ENCODE measurements around the gene SLC26A1.
"Not testable (repeated sequence)": the region's sequence is repeated elsewhere in the genome, so short reads cannot be mapped to it uniquely, and the experiment has no call there.

The SLC26A1 gene

GRCh38 chr4:982814-983213, 10.4 kb downstream of the SLC26A1 start:
- DNase-seq (ENCODE audit: low read depth) = no peak

GRCh38 chr4:982291-982690, 10.9 kb downstream of the SLC26A1 start:
- DNase-seq (ENCODE audit: low read depth) = no peak

GRCh38 chr4:978957-979701, 14.1 kb downstream of the SLC26A1 start:
- DNase-seq (ENCODE audit: low read depth) = peak; percentile 73

GRCh38 chr4:976016-976415, 17.2 kb downstream of the SLC26A1 start:
- DNase-seq (ENCODE audit: low read depth) = not testable (repeated sequence)

- DNase-seq (ENCODE audit: low read depth) = no peak
These were observed 18.5 kb downstream of the SLC26A1 start for GRCh38 chr4:974668-975067.

GRCh38 chr4:973431-974397, 19.5 kb downstream of the SLC26A1 start, which contains the start of gene DGKQ:
DGKQ (minus strand) TSS chr4:973569; CDS start chr4:973482, 87 bp downstream.
- peak; percentile 79 for DNase-seq (ENCODE audit: low read depth)

- peak; percentile 15 for DNase-seq (ENCODE audit: low read depth)
These were observed 20.4 kb downstream of the SLC26A1 start for GRCh38 chr4:972651-973424.

GRCh38 chr4:971666-972500, 21.3 kb downstream of the SLC26A1 start:
- no peak for DNase-seq (ENCODE audit: low read depth)

GRCh38 chr4:970854-971520, 22.2 kb downstream of the SLC26A1 start:
- no peak for DNase-seq (ENCODE audit: low read depth)

GRCh38 chr4:970046-970745, 23.0 kb downstream of the SLC26A1 start:
- DNase-seq (ENCODE audit: low read depth) = no peak

GRCh38 chr4:968621-969394, 24.4 kb downstream of the SLC26A1 start:
- DNase-seq (ENCODE audit: low read depth) = no peak

GRCh38 chr4:968221-968620, 25.0 kb downstream of the SLC26A1 start:
- DNase-seq (ENCODE audit: low read depth) = no peak

- peak; percentile 53 for DNase-seq (ENCODE audit: low read depth)
These were observed 25.8 kb downstream of the SLC26A1 start for GRCh38 chr4:967113-968104.

GRCh38 chr4:966266-967112, 26.7 kb downstream of the SLC26A1 start:
- DNase-seq (ENCODE audit: low read depth) = no peak

- DNase-seq (ENCODE audit: low read depth) = no peak
These were observed 27.5 kb downstream of the SLC26A1 start for GRCh38 chr4:965766-966134.

GRCh38 chr4:965048-965765, 28.0 kb downstream of the SLC26A1 start:
- no peak for DNase-seq (ENCODE audit: low read depth)
